SU-DHL-6 (cell line): ENCODE results near the gene HSH2D.

ENCODE experiments used
- CTCF ChIP-seq: fragments of 200-600 bp; sonication (generic); IDR thresholded peaks from one replicate; pipeline ENCODE4 v1.5.1; 2017; ENCODE audit warnings: antibody characterized with exemption, mild to moderate bottlenecking, low read length, moderate library complexity; ENCODE audit not compliant: insufficient read depth, poor library complexity, severe bottlenecking
- EZH2phosphoT487 ChIP-seq: fragments of 200-600 bp; sonication (generic), shearing (Covaris generic); conservative IDR thresholded peaks from 2 replicates; pipeline ENCODE4 v1.6.1; 2018; ENCODE audit warnings: mild to moderate bottlenecking, antibody characterized with exemption, low read length, moderate library complexity, mixed read lengths

- no peak for TF ChIP-seq CTCF
- no peak for TF ChIP-seq EZH2phosphoT487
Measured at GRCh38 chr19:16205205-16206045, 61.9 kb downstream of the HSH2D start.
